Pancreas (tissue), 10 donors: ENCODE results near the gene PITPNM1. TPM values are rescaled to one million over a fixed set of nuclear protein-coding genes. Genes with fewer than 3 reads are reported as not detected.

Experiments used
- ATAC-seq, 4 donors: fragments of 200-7000 bp; cut with Tn5 transposase; one replicate each; pipeline versions ENCODE4 v1.8.0 to v1.9.1; 2020; ENCODE audit warnings: mild to moderate bottlenecking in 4 of 4, moderate library complexity in 4 of 4
- DNase-seq, 6 donors: peaks; one replicate each; pipeline ENCODE4 v3.0.0-alpha.2; 2020
- FAIRE-seq: peaks from 2 replicates; lab custom pipeline; 2012; peaks lifted over from hg19 to GRCh38; lab: Jason Lieb, UNC
- H3K27ac ChIP-seq, 4 donors: fragments of 200-600 bp; sonication (generic); 1 replicate in 3 of 4; 2 replicates in 1 of 4; pipeline versions ENCODE4 v1.5.0 to v1.8.0; 2020
- H3K27me3 ChIP-seq, 4 donors: fragments of 200-600 bp; one replicate each; pipeline ENCODE4 v1.8.0; 2021
- H3K36me3 ChIP-seq, 3 donors: fragments of 200-600 bp; sonication (generic) in 1 of 3; one replicate each; pipeline versions ENCODE4 v1.5.0 to v1.8.0; 2020 to 2021
- H3K4me1 ChIP-seq, 3 donors: fragments of 200-600 bp; one replicate each; pipeline ENCODE4 v1.8.0; 2021
- H3K4me3 ChIP-seq, 4 donors: fragments of 200-600 bp; sonication (generic) in 2 of 4; one replicate each; pipeline versions ENCODE4 v1.5.0 to v1.8.0; 2020 to 2021
- H3K9me3 ChIP-seq, 4 donors: fragments of 200-600 bp; one replicate each; pipeline ENCODE4 v1.8.0; 2021
- whole genome bisulfite sequencing, 2 donors: extraction: QIAGEN DNeasy Blood & Tissue Kit; methylation state at CpG; one replicate each; pipeline ENCODE4 v1.1.7; 2013; 5-methylcytosine and 5-hydroxymethylcytosine counted together
- intact Hi-C, 3 donors: fragments of 100-400 bp; cut with DNase I; formaldehyde crosslinking; loops; one replicate each; pipeline versions ENCODE4 v1.11.1 to v1.14.2; 2022
- polyA plus RNA-seq, 2 donors: library from polyadenylated mRNA; stranded (reverse); fragments of 200-250 nt; gene quantifications; one replicate each; pipeline ENCODE4 v1.2.3, GENCODE V29; 2013
- total RNA-seq, 6 donors: library from RNA; stranded (reverse); fragmentation: NEBNext Ultra II Directional in 4 of 6; extraction: Animal tissue kit (Norgen Biotek cat#: 25700) in 4 of 6; gene quantifications; one replicate each; pipeline versions ENCODE4 v1.2.1 to v1.2.4, GENCODE V29; 2021 to 2023
- TF ChIP-seq, protein P1 (sequence below), 4 donors: fragments of 200-600 bp; sonication (generic) in 3 of 4; IDR thresholded peaks; one replicate each; pipeline versions ENCODE4 v1.5.0 to v1.8.0; 2021; ENCODE audit warnings: antibody characterized with exemption in 4 of 4
- donor health status: healthy with polysubstance abuse.
- donor health status: DM: no; HTN: no; CAD: no; lungs with moderate emphysema.
- donor health status: DM: no; HTN: no; CAD: no.
- donor health status: control.
- donor health status: control.
- donor health status: Bipolar disorder and iron deficiency.
- donor health status: DM: yes; HTN: yes; CAD: no.
- donor health status: DM: no; HTN: no; CAD: no.
- donor health status: DM: no; HTN: no; CAD: no.
- donor health status: DM: yes; HTN: yes; CAD: no.

PITPNM1 gene
- total and polyA plus RNA-seq, 8 donors = 10.2 to 35.7 (median 24.3) TPM

DNA sequence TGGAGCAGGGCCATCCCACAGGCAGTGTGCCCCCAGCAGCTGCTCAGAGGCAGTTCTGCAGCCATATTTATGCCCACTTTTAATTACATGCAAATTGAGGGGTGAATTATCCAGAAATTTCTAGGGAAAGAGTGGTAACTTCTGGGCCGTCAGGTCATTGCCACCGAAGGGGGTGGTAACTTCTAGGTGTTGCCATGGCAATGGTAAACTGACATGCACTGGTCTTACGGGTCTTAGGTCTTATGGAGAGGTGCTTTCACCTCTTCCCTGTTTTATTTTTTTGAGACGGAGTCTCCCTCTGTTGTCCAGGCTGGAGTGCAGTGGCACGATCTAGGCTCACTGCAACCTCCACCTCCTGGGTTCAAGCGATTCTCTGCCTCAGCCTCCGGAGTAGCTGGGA, 32.3 kb downstream of the PITPNM1 start:
- Histone ChIP-seq H3K36me3 (no peaks in the 10 kb centered on the region), H3K9me3 (no peaks in the 10 kb centered on the region), H3K4me3 (no peak overlapping the region), H3K27ac (no peak overlapping the region), H3K4me1 (no peaks in the 10 kb centered on the region), H3K27me3 (no peaks in the 10 kb centered on the region)
- intact Hi-C loops = no loop called here
- WGBS, 2 donors = 66 to 76% methylated on average over 7 of the region's 7 CpGs
- no peak for ATAC-seq
- no peak for FAIRE-seq
- TF ChIP-seq, protein P1, sequence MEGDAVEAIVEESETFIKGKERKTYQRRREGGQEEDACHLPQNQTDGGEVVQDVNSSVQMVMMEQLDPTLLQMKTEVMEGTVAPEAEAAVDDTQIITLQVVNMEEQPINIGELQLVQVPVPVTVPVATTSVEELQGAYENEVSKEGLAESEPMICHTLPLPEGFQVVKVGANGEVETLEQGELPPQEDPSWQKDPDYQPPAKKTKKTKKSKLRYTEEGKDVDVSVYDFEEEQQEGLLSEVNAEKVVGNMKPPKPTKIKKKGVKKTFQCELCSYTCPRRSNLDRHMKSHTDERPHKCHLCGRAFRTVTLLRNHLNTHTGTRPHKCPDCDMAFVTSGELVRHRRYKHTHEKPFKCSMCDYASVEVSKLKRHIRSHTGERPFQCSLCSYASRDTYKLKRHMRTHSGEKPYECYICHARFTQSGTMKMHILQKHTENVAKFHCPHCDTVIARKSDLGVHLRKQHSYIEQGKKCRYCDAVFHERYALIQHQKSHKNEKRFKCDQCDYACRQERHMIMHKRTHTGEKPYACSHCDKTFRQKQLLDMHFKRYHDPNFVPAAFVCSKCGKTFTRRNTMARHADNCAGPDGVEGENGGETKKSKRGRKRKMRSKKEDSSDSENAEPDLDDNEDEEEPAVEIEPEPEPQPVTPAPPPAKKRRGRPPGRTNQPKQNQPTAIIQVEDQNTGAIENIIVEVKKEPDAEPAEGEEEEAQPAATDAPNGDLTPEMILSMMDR (IDR thresholded peaks at IDR 0.05) = no peak
- DNase-seq = no peak

DNA sequence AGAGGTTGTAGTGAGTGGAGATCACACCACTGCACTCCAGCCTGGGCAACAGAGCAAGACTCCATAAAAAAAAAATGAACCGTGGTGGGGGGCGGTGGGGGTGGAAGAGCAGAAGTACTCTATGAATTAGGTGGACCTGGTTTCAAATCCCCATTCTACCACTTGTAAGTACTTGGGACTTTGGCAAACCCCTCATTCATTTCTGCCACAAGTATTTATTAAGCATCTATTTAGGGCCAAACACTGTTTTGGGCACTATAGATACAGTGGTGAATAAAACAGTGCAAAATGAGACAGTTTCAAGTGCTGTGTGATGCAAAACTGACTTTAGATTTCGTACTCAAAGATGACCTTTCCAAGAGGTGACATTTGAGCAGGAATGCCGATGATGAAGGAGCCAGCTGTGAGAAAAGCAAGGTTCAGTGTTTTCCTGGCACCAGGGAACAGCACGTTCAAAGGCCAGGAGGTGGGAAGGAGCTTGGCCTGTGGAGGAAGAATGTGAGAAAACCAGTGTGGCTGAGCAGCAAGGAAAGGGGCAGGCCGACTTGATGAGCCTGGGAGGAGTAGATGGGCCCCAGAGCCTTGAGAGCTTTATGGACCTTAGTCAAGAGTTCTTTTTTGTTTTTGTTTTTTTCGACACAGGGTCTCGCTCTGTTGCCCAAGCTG, 34.7 kb downstream of the PITPNM1 start:
- TF ChIP-seq, protein P1 (IDR thresholded peaks at IDR 0.05) = no peak
- Histone ChIP-seq H3K4me3 (no peak overlapping the region), H3K4me1 (peaks cover 0 to 8% (median 0%) of the 10 kb centered on the region in 3 donors), H3K27ac (no peak overlapping the region), H3K36me3 (no peaks in the 10 kb centered on the region), H3K9me3 (no peaks in the 10 kb centered on the region), H3K27me3 (no peaks in the 10 kb centered on the region)
- 81 to 83% methylated on average over 8 of the region's 8 CpGs for WGBS, 2 donors
- ATAC-seq = no peak
- intact Hi-C loops = no loop called here
- FAIRE-seq = no peak
- peak in 1 of 6 donors; percentile 14 for DNase-seq

DNA sequence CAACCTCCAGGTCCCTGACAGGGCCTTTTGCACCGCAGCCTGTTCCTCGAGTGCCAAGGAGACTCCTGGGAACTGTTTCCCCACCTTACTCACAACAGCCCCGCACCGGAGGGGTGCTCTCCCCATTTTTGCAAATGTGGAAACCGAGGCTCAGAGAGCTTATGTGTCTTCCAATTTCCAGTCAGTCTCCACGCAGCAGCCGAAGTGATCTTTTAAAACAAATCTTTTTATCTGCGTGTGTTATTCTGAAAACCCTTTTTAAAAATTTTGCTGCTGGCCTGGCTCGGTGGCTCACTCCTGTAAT, 35.7 kb downstream of the PITPNM1 start:
- Histone ChIP-seq H3K9me3 (no peaks in the 10 kb centered on the region), H3K27ac (peak overlapping the region; percentile 67 to 89 (median 84)), H3K36me3 (no peaks in the 10 kb centered on the region), H3K4me1 (peaks cover 0 to 12% (median 0%) of the 10 kb centered on the region in 3 donors), H3K4me3 (peak overlapping the region; percentile 76 to 98 (median 96)), H3K27me3 (no peaks in the 10 kb centered on the region)
- TF ChIP-seq, protein P1 (IDR thresholded peaks at IDR 0.05) = no peak
- FAIRE-seq (no peak), DNase-seq (no peak), ATAC-seq (no peak)
- 8 to 9% methylated on average over 9 of the region's 9 CpGs for WGBS, 2 donors
- intact Hi-C loops = no loop called here

DNA sequence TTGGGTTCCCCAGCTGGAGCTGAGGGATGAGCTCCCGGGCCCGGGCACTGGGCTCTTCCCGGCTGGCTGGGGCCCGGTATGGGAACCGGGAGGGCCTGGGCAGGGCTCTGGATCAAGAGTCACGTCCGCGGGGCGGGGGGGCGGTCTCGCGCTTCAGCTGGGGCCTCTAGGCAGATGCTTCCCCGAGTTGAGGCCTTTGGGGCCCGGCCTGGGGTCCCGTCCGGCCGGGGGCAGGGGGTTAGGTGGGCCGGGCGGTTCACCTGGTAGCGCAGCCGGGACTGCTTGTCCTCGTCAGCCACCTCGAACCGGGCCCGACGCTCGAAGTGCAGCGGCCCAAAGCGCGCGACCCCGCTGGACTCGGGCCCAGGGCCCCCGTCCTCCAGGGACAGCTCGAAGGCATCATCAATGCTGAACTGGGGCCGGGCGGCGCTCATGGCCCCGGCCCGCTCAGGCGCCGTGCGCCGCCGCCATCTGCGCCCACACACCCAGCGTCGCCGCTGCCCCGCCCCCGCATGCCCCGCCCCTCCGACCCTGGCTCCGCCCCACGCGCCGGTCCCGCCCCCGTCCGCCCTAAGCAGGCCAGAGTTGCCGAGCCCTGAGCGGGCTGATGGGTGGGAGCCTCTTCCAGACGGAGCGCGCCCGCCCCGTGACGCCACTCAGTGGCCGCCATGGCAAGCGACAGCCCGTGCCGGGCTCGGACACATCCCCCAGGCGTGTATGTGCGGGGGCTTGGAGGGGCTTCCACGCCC, 36.2 kb downstream of the PITPNM1 start, which contains the start of gene TMEM134:
Gene TMEM134, minus strand, starts transcription at position 493 of the 749 bp plus-strand sequence. Its CDS starts 59 bp downstream, at position 434.
- peak within 1 kb of the TSS; percentile 76 to 98 (median 96) for H3K4me3 ChIP-seq
- H3K27ac ChIP-seq = peak within 1 kb of the TSS; percentile 67 to 89 (median 84)
- 1% methylated on average over 62 to 76 of the region's 76 CpGs for WGBS, 2 donors
- H3K4me1 ChIP-seq = peaks cover 0 to 16% (median 3%) of the 10 kb centered on the region in 3 donors
- H3K27me3 ChIP-seq = no peaks in the 10 kb centered on the region
- H3K36me3 ChIP-seq = no peaks in the 10 kb centered on the region
- ATAC-seq = peak; percentile 77 to 90 (median 82)
- no peak for FAIRE-seq
- intact Hi-C loops = no loop called here
- no peaks in the 10 kb centered on the region for H3K9me3 ChIP-seq
- TF ChIP-seq, protein P1 (IDR thresholded peaks at IDR 0.05) = peak in 1 of 4 donors; percentile 32
- peak; percentile 90 to 98 (median 94) for DNase-seq
